ENCODE measurements around the gene LBHD2. TPM values are rescaled to one million over a fixed set of nuclear protein-coding genes. Genes with fewer than 3 reads are reported as not detected.

Gene LBHD2
- polyA plus RNA-seq, 1 experiment, result not detected

DNA sequence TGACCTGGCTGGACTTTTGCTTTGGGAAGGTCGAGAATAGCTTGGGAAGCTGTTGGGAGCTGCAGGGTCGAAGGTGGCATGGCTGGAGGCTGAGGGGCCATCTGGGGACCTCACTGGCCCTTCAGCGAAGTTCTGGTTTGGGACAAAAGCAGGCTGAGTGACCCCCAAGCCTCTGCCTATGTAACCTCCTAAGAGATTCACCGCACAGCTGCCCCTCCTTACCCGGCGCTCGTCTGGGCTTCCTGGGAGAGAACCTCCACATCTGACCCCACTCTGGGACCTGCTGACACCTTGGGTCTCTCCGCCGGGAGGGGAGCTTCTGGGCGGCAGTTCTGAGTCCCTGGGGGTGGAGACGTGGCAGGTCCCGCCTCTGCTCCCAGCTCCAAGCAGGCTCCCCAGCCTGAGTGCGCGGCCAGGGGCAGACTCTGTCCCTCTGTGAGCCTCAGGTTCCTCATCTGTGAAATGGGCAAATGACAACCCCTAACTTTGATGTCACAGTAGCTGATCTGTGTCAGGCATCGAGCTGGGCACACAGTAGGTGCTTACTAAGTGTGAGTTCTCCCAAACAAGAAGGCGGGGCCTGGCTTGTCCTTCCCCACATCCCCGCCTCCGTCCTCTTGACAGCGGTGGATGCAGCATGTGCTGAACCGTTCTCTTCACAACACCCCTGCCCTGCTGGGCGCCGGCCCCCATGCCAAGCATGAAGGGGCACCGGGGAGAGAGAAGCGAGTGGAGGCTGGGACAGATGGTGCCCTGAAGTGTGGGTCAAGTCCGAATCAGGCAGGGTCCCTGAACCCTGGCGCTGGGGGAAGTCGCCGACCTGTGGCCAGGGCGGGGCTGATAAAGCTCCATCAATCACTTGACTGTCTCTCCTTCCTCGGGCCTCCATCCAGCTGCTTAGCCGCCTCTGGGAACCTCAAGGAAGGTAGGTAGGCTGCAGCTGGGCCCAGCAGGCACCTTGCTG is 14.3 kb downstream of the LBHD2 start:
- Histone ChIP-seq H3K27ac (ENCODE audit: low read depth, low read length) (no peak overlapping the region), H3K9me3 (ENCODE audit: control insufficient read depth, insufficient read depth, low read length) (peaks cover 5% of the 10 kb centered on the region; the same call in 1 of the 2 replicates), H3K27me3 (ENCODE audit: control insufficient read depth, insufficient read depth, low read length) (peaks cover 37% of the 10 kb centered on the region), H3K4me3 (ENCODE audit: low read depth, low read length) (no peak overlapping the region)
- CTCF ChIA-PET, result no interaction called here
- DNase-seq (ENCODE audit: low read depth, low spot score), result no peak
- TF ChIP-seq, protein P1, sequence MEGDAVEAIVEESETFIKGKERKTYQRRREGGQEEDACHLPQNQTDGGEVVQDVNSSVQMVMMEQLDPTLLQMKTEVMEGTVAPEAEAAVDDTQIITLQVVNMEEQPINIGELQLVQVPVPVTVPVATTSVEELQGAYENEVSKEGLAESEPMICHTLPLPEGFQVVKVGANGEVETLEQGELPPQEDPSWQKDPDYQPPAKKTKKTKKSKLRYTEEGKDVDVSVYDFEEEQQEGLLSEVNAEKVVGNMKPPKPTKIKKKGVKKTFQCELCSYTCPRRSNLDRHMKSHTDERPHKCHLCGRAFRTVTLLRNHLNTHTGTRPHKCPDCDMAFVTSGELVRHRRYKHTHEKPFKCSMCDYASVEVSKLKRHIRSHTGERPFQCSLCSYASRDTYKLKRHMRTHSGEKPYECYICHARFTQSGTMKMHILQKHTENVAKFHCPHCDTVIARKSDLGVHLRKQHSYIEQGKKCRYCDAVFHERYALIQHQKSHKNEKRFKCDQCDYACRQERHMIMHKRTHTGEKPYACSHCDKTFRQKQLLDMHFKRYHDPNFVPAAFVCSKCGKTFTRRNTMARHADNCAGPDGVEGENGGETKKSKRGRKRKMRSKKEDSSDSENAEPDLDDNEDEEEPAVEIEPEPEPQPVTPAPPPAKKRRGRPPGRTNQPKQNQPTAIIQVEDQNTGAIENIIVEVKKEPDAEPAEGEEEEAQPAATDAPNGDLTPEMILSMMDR (IDR thresholded peaks at IDR 0.05; ENCODE audit: low read depth, low read length), result no peak
- POLR2A ChIA-PET, result no interaction called here

DNA sequence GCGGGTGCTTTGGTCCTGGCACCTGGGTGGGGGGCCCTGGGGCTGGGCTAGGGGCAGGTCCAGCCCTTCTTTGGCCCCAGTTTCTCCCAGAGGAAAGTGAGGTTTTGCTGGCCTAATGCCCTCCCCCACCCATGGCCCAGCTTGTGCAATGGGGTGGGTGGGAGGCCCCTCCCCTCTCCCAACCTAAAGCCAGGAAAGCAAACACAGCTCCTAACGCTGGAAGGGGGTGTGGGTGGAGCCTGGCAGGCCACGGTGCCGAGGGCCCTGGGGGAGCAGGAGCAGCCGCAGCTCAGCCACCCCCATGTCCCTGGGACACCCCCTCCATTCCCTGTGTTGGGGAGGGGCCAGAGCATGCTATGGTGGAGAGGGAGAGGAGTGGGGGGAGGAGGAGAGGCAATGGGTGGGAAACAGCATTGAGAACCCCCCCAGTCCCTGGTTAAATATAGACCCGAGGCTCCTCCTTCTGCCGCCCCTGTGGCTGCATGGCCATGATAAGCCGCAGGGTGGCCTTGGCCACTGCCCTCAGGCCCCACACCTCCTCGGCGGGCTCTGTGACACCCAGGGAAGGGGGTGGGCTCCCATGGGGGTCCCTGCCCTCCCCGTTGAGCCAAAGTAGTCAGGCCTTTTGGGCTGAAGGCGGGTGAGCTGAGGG is 15.2 kb downstream of the LBHD2 start:
- peaks cover 5% of the 10 kb centered on the region; the same call in 1 of the 2 replicates for H3K9me3 ChIP-seq (ENCODE audit: control insufficient read depth, insufficient read depth, low read length)
- H3K27me3 ChIP-seq (ENCODE audit: control insufficient read depth, insufficient read depth, low read length), result peaks cover 45% of the 10 kb centered on the region
- POLR2A ChIA-PET, result no interaction called here
- CTCF ChIA-PET, result no interaction called here
- TF ChIP-seq, protein P1 (IDR thresholded peaks at IDR 0.05; ENCODE audit: low read depth, low read length), result no peak
- no peak overlapping the region for H3K4me3 ChIP-seq (ENCODE audit: low read depth, low read length)
- DNase-seq (ENCODE audit: low read depth, low spot score), result no peak
- no peak overlapping the region for H3K27ac ChIP-seq (ENCODE audit: low read depth, low read length)

DNA sequence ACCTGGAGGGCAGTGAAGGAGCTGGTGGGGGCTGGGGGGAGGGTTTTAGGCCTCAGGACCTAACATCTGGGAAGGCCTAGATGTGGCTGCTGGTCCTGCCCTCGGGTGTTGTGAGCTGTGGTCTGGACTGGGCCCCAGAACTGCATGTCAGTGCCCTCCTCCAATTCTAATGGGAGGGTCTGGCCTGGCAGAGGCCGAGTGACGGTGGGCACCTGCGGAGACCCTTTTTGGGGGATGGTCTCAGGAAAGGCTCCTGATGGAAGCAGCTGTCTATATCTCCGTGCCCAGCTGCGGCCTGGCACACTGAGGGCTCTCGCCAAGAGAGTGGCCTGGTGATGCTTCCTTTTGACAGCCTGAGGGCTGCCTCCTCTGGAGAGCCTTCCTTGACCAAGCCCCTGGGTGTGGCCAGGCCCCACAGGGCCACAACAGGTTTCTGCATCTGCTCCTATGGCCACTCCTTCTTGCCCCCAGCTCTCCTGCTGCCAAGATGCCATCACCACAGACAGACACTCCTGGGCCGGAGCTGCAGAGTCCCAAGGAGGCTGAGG is 15.8 kb downstream of the LBHD2 start:
- TF ChIP-seq, protein P1 (IDR thresholded peaks at IDR 0.05; ENCODE audit: low read depth, low read length), result no peak
- H3K27me3 ChIP-seq (ENCODE audit: control insufficient read depth, insufficient read depth, low read length), result peaks cover 51% of the 10 kb centered on the region
- DNase-seq (ENCODE audit: low read depth, low spot score), result no peak
- no peak overlapping the region for H3K4me3 ChIP-seq (ENCODE audit: low read depth, low read length)
- ChIA-PET POLR2A (no interaction called here), CTCF (no interaction called here)
- H3K9me3 ChIP-seq (ENCODE audit: control insufficient read depth, insufficient read depth, low read length), result peaks cover 5% of the 10 kb centered on the region; the same call in 1 of the 2 replicates
- H3K27ac ChIP-seq (ENCODE audit: low read depth, low read length), result no peak overlapping the region

DNA sequence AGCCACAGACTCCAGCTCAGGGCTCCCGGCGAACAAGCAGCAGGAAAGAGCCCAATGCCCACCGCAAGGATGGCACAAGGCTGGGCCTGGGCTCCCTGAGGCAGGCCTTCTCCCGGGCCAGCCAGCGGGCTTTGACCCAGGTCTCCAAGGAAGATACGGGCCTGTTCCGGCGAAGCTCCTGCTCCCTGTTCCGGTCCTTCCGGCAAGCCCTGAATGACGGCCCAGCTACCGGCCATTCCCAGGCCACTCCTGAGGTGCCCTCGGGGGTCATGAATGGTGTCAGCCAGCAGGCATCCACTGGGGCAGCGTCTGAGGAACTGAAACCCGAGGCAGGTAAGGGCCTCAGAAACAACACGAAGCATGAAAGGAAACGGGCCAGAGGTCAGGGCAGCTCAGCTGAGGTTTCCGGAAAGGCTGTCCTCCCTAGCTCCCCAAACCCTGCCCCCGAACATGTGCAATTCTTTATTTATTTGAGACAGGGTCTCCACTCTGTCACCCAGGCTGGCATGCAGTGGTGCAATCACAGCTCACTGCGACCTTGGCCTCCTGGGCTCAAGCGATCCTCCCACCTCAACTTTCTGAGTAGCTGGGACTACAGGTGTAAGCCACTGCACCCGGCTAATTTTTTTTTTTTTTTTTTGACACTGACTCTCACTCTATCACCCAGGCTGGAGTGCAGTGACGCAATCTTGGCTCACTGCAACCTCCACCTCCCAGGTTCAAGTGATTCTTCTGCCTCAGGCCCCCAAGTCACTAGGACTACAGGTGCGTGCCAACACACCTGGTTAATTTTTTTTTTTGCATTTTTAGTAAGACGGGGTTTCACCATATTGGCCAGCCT is 16.5 kb downstream of the LBHD2 start:
- H3K27ac ChIP-seq (ENCODE audit: low read depth, low read length), result no peak overlapping the region
- CTCF ChIA-PET, result no interaction called here
- H3K9me3 ChIP-seq (ENCODE audit: control insufficient read depth, insufficient read depth, low read length), result no peaks in the 10 kb centered on the region; the same call in 1 of the 2 replicates
- H3K4me3 ChIP-seq (ENCODE audit: low read depth, low read length), result no peak overlapping the region
- TF ChIP-seq, protein P1 (IDR thresholded peaks at IDR 0.05; ENCODE audit: low read depth, low read length), result no peak
- no peak for DNase-seq (ENCODE audit: low read depth, low spot score)
- POLR2A ChIA-PET, result no interaction called here
- peaks cover 50% of the 10 kb centered on the region for H3K27me3 ChIP-seq (ENCODE audit: control insufficient read depth, insufficient read depth, low read length)
